HG03469 (cell line): ENCODE data around the gene TTC21A.
A peak's percentile ranks its signal among the peaks of the same experiment; 100 is the strongest.
"Not testable (repeated sequence)": the region's sequence is repeated elsewhere in the genome, so short reads cannot be mapped to it uniquely, and the experiment has no call there.

Source experiments
- ATAC-seq: cut with Tn5 transposase; IDR thresholded peaks from one replicate; pipeline ENCODE4 v1.9.1; 2021; ENCODE audit warnings: mild to moderate bottlenecking, moderate library complexity, moderate number of reproducible peaks; ENCODE audit not compliant: unreplicated experiment

The TTC21A gene, protein sequence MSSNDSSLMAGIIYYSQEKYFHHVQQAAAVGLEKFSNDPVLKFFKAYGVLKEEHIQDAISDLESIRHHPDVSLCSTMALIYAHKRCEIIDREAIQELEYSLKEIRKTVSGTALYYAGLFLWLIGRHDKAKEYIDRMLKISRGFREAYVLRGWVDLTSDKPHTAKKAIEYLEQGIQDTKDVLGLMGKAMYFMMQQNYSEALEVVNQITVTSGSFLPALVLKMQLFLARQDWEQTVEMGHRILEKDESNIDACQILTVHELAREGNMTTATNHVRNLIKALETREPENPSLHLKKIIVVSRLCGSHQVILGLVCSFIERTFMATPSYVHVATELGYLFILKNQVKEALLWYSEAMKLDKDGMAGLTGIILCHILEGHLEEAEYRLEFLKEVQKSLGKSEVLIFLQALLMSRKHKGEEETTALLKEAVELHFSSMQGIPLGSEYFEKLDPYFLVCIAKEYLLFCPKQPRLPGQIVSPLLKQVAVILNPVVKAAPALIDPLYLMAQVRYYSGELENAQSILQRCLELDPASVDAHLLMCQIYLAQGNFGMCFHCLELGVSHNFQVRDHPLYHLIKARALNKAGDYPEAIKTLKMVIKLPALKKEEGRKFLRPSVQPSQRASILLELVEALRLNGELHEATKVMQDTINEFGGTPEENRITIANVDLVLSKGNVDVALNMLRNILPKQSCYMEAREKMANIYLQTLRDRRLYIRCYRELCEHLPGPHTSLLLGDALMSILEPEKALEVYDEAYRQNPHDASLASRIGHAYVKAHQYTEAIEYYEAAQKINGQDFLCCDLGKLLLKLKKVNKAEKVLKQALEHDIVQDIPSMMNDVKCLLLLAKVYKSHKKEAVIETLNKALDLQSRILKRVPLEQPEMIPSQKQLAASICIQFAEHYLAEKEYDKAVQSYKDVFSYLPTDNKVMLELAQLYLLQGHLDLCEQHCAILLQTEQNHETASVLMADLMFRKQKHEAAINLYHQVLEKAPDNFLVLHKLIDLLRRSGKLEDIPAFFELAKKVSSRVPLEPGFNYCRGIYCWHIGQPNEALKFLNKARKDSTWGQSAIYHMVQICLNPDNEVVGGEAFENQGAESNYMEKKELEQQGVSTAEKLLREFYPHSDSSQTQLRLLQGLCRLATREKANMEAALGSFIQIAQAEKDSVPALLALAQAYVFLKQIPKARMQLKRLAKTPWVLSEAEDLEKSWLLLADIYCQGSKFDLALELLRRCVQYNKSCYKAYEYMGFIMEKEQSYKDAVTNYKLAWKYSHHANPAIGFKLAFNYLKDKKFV (N-terminal part only)

DNA sequence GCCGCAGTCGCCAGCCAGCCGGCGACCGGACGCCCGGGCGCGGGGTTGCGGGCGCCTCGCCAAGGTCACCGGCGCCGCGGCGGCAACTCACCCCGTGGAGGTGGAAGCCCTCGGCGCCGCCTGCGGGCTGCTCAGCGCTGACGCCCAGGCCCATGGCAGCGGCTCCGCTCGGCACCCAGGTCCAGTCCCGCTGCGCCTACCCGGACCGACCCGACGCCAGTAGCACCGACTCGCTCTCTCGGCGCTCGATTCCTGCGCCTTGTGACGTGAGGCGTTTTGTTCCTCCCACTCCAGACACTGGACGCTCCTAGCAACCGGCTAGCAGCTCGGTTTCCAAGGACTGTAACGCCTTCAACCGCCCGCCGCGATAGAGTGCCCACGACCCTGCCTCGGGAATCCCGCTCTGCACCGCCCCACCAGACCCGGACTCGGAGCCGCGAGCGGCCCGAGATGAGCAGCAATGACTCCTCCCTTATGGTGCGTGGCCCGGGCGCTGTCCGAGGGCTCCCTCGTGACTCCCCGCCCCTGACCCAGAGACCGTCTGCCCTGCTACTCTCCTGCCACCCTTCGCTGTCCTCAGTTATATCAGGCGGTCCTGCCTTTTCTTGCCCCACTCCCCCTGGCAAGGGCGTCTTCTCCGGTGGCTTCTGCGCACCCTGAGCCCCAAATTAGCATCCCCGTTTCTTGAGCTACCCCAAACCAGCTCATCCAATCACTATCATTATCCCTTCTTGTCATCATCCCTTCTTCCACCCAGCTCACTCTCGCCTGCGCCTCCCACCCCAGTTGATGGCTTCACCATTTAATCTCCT lies at the start of gene TTC21A, which contains the start of gene GORASP1:
Gene TTC21A, plus strand, starts transcription at position 293 of the 812 bp plus-strand sequence. Its CDS starts 158 bp downstream, at position 451.
Gene GORASP1, minus strand, starts transcription at position 240 of the 812 bp plus-strand sequence. Its CDS starts 86 bp downstream, at position 154.
- no peak for ATAC-seq

DNA sequence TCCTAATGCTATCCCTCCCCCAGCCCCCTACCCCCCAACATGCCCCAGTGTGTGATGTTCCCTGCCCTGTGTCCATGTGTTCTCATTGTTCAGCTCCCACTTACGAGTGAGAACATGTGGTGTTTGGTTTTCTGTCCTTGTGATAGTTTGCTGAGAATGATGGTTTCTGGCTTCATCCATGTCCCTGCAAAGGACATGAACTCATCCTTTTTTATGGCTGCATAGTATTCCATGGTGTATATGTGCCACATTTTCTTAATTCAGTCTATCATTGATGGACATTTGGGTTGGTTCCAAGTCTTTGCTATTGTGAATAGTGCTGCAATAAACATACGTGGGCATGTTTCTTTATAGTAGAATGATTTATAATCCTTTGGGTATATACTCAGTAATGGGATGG lies 46.3 kb upstream of the TTC21A start:
- not testable (repeated sequence) for ATAC-seq

DNA sequence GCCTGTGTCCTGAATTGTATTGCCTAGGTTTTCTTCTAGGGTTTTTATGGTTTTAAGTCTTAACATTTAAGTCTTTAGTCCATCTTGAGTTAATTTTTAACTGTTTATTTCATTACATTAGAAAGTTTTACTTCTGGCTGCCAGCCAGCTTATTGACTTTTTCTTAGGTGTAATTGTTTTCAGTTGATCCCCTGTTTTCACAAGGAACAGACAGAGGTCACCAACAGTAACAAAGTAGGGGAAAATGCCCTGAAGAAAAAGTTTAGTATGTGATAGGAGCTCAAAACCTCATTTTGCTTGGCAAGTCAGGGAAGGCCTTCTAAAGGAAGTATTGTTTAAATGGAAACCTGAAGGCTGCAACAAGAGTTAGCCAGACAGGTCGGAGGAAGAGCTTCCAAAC lies 45.3 kb upstream of the TTC21A start:
- ATAC-seq = no peak

DNA sequence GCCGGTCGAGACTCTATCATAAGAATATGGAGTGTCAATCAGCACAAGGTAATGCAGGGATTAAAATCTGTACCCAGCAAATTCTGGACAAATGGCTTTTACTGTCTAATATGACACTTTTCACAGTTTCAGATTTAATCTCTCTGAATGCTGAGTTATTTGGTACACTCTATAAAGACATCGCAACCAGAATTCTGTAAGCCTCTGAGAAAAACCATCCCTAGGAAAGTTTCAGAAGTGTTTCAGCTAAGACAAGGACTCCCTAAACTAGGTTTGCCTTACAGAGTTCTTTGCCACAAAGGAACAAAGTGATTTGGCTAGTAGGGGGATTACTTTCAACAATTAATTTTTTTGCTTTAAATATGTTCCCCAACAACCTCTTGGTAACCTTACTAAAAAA lies 44.3 kb upstream of the TTC21A start:
- no peak for ATAC-seq

DNA sequence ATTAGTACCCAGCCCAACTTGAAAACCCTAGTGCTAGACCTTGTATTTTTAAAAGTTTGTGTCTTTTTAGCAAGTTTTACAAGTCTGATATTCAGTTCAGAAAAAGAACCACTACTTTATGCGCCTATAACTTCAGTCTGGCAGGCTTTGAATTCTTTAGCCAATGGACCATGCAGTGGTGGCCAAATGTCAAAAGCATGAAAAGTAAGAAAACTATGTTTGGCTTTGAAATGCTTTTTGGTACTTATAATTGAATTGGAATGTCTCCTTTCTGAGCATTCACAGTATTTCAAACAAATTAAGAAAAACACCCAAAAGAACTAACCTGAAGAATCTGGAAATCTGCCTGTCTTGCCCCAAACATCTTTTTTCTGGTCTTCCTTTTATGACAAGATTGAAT lies 42.8 kb upstream of the TTC21A start:
- ATAC-seq = no peak

DNA sequence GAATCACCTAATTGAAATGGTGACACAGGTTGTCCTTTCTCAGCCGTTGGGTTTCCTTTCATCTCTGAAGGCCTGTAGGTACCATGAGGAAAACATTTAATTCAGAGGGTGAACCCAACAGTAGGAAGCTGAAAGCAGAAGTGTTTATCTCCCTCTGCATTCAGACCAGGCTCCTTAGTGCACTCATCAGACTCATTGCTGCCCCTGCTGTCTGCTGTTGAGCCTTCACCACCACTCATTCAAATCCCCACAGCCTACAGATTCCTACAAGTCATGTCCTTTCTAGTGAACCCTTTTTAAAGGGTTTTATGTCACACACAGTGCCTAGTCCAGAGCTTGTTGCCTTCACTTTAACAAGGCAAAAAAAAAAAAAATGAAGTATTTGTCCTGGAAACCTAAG lies 42.3 kb upstream of the TTC21A start:
- peak; percentile 91 for ATAC-seq

DNA sequence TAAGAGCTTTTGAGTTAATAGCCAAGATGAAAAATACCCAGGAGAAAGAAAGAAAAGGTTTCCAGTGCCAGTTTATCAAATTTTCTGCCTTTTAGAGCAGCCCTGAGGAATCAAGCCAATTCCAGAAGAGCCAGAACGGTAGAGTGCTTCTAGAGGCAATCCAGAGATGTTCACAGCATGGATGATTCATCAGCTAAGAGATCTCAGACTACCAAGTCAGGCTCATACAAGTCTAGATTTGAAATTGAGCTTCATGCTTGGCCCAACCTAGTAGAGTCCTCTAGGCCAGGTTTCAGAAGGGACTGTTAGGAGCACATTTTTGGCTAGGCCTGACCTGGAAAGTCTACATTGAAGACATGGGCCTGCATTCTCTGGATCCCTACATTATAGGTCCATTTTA lies 40.2 kb upstream of the TTC21A start:
- no peak for ATAC-seq

DNA sequence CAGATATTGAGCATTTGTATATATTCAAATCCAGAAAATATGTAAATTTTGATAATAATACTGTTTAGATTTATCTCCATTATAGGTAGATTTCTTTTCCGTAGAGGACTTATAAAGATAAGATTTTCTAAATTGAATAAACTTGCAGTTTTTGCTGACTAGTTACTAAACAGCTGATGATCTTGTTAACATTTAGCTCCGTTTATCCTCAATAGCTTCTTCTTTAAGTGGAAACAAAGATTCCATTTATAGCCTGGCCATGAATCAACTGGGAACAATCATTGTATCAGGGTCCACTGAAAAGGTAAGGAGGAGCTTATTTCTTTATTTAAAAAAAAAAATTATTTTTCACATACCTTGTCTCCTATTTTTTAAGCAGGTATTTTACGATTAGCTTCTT lies 38.9 kb upstream of the TTC21A start:
- ATAC-seq = no peak

DNA sequence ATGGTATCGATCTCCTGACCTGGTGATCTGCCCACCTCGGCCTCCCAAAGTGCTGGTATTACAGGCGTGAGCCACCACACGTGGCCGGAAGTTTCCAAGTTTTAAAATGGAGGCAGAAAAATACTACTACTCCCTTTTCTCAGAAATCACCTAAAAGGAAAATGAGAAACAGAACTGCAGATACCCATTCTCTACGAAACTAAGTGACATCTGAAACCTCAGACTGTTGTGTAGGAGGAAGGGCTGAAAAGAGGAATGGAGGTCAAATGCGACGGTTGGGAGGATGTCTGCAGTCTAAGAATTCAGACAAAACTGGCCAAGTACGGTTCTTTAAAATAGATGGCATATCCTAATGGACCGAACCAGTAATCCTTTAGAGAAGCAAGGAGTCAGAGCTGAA lies 31.6 kb upstream of the TTC21A start:
- no peak for ATAC-seq

DNA sequence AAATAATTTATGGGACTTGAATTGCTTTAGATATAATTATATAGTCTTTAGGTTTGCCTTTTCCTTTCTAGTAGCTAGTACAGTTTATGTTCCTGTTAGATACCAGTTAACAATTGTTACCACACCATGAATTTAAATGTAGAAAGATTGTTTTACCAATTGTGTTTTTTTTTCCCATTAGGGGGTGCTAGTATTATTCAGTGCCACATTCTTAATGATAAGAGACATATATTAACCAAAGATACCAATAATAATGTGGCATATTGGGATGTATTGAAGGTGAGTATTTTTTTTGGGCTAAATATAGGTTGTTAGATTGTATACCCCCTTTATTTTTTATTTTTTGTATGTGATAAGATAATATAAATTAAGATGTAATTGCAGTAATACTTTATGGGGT lies 27.9 kb upstream of the TTC21A start:
- ATAC-seq = no peak

DNA sequence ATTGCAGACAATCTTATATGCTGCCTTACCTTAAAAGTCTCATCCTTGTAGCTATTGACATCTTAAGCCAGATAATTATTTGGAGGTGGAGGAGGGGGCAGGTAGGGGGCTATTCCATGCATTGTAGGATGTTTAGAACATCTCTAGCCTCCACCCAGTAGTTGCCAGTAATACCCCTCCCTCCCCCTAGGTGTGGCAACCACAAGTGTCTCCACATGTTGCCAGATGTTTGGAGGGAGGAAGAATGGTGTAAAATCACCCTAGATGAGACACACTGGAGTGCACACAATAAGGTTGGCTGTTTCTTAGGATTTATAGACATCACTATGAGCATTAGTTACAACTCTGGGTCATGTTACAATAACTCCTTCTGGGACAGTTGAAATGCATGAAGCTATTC lies 27.5 kb upstream of the TTC21A start:
- no peak for ATAC-seq

DNA sequence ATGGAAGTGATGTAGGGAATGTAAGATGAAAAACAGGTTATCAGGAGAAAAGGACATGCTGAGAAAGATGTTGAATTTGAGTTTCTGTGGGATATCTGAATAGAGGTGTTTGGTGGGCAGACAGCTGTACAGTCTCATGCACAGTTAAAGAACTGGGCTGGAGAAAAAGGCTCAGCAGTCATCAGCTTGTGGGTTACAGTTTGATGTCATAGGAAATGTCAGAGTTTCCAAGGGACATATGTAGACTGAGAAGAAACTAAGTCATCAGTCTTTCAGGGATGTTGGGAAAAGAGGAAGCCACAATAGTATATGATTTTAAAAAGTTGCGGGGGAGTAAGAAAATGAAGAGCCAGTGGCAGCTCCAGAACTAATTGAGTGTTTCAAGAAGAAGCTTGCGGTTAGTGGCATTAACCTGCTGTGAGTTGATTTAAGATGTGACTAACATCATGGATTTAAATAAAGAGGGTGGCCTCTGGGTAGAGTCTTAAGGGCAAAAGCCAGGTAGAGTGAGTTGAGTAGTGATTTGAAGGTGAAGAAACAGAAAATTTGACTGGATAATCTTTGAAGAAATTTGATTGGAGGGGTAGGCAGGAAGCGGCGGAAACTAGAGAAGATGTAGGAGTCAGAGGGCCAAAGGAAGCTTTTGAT lies 24.7 kb upstream of the TTC21A start:
- ATAC-seq = no peak

DNA sequence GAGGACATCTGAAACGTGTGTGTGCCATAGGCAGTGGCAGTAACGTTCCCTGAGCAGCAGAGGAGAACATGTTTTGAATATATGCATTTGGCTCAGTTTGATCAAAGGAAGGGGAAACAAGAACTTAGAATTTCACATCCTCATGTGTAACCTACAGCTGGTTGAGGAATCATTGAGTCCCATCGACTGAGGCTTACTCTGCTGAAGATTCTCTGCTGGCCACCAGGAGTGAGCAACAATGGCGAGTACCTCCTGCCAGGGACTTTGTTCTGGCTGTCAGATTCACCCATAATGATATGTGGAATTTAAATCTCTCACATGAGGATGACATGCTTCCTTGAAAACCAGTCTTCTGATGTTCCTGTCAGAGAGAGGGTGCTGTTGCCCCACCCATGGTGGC lies 21.3 kb upstream of the TTC21A start:
- peak; percentile 61 for ATAC-seq

DNA sequence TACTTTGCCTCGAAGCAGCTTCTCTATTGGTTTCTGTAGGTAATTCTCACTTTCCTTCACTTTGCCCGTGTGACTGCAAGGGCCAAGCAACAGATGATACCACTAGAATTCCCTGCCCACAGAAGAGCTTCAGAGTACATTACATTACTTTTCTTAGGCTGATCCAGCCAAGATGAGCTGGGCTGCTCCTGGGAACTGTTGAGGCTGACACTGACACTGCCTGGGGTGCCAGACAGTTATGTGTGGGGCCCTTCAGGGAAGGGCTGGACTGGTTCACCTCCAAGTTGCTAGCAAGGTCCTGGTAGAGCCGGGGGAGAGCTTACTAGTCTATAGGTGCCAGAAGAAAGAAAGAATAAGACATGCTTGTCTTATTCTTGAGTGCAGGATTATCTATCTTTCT lies 19.0 kb upstream of the TTC21A start:
- no peak for ATAC-seq

DNA sequence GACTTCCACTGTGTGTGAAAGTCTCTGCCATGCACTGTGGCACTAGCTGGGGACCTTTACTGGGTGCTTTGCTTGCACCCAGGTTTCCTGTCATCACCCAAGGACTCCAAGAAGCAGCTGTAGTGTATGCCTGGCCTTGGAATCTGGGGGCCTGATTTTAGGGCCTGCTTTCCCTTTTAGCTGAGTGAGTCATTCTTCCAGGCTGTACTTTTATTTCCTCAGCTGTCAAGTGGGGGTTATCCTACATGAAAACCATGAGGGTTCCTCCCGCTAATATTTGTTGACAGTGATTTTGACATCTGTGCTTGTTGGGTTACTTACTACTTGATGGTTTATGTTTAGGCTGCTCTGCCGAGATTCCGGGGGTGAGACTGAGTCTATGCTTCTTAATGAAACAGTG lies 18.6 kb upstream of the TTC21A start:
- no peak for ATAC-seq

DNA sequence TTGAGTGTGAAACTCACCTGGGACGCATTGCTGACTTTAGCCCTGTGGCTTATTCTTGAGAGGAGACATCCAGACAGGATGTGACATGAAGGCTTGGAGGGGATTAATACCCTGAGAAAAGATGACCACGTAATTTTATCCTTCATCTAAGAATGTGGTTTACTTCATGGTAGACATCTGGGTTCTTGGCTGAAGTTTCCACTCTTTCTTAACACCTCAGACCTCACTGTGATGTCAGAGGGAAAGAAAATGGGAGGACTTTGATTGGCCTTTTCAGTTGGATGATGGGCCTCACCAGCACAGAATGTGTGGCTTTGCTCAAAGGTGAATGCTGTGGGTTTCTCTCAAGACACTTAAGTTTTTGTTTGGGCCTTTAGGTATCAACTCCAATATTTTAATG lies 16.6 kb upstream of the TTC21A start:
- ATAC-seq = no peak

DNA sequence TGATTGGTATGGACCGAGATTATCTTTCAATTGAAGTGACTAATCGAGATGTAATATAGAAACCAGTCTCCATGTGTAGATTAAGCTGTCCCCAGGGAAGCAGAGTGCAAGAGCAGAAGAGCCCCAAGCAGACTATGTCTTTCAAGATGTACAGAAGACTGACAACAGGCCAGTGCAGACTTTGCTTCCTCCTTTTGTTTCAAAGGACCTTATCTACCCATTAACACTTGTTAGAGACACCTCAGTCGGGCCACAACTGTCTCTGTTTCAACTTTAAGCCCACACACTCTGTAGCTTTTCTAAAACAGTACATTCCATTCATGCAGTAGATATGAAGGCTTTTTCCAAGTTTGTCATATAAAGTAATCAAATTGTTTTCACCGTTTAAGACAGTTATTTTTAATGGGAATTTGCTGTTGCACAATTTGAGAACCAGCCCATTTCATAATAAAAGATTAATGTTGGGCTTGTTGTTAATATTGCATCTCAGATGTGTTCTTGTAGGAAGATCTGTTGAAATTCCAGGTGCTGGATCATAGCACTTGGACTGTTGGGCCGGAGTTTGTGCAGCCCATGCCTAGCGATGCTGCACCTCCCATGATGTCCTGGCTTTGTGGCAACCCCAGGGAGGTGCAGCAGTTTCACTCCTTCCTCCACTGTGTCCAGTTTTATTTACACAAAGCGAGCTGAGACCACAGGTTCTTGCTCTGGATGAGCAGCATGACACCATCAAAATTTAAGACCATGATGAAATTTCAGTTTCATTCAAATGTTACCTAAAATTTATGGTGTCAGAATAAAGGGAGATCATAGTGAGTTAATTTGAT lies 12.4 kb upstream of the TTC21A start:
- ATAC-seq = no peak

DNA sequence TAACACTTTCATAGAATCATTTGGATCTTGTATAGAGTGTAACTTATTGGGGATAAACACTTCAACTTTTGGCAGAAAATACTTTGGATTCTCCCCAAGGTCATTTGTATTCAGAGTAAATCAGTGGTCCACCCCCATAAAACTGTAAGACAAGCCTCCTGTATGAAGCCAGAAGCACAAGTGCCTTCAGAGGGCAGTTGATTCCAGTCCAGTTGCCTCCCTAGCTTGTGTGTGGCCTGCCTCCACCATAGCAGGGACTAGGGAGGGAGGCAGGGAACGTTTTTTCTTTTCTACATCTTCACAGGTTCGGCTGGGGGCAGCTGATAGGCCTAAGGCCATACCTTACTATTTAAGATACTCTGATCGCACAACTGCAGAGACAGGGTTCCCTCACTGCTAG lies 11.7 kb upstream of the TTC21A start:
- no peak for ATAC-seq

DNA sequence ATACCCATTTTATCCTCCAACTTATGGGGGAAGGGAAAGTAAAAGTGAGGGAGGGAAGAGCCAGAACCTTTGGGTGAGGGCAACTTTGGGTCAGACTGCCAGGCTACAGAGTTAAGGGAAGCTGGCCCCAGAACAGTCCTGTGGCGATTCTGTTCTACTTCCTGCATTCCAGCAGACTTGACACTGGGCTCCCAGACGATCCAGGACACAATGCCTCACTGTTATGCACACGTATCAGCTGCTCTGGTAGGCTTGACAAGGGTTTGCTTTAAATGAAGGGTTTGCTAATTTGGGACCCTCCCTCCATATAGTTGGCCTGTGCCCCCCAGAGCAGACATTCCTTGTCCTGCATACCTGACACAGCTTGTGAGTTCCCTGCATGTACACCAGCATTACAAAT lies 10.7 kb upstream of the TTC21A start:
- no peak for ATAC-seq
